ENCODE data around the gene IFT88.

- TF ChIP-seq YY1 (IDR thresholded peaks at IDR 0.05; ENCODE audit: insufficient read depth, insufficient read length), result no peak
- TF ChIP-seq ZNF274 (IDR thresholded peaks at IDR 0.05; ENCODE audit: low read depth, low read length), result no peak
These were observed 15.1 kb downstream of the IFT88 start for GRCh38 chr13:20582026-20582425.
